Activated CD8-positive, alpha-beta T cell treated with anti-CD3 and anti-CD28 coated beads for 36 hours (primary cell): ENCODE results near the gene FAM149A. TPM values are rescaled to one million over a fixed set of nuclear protein-coding genes. Genes with fewer than 3 reads are reported as not detected.

Experiments
- ATAC-seq: fragments of 200-7000 bp; cut with Tn5 transposase; one replicate; pipeline ENCODE4 v1.10.0; 2021; ENCODE audit warnings: mild to moderate bottlenecking, moderate library complexity
- CTCF ChIA-PET: fragments of 350-600 bp; sonication (Branson Sonifier 250); formaldehyde crosslinking; loops from one replicate; lab custom pipeline; 2021; ENCODE audit warnings: antibody characterized with exemption; lab: Charles Lee
- POLR2A ChIA-PET: fragments of 350-600 bp; sonication (Branson Sonifier 250); formaldehyde crosslinking; loops from one replicate; lab custom pipeline; 2021; ENCODE audit warnings: antibody characterized with exemption; lab: Charles Lee
- DNase-seq: peaks from one replicate; pipeline ENCODE4 v3.0.0-alpha.2; 2020
- H3K27ac Mint-ChIP-seq: one replicate; pipeline ENCODE4 v1.8.0; 2021; ENCODE audit warnings: mild to moderate bottlenecking, mixed read lengths
- H3K27me3 Mint-ChIP-seq: one replicate; pipeline ENCODE4 v1.8.0; 2021; ENCODE audit warnings: mixed read lengths
- H3K36me3 Mint-ChIP-seq: one replicate; pipeline ENCODE4 v1.8.0; 2021; ENCODE audit warnings: low read depth, mixed read lengths
- H3K4me1 Mint-ChIP-seq: one replicate; pipeline ENCODE4 v1.8.0; 2021; ENCODE audit warnings: low read depth, mixed read lengths
- H3K4me3 Mint-ChIP-seq: one replicate; pipeline ENCODE4 v1.8.0; 2021; ENCODE audit warnings: mild to moderate bottlenecking, moderate library complexity, mixed read lengths
- H3K9me3 Mint-ChIP-seq: one replicate; pipeline ENCODE4 v1.8.0; 2021; ENCODE audit warnings: mixed read lengths
- CTCF ChIP-seq: fragments of 200-600 bp; IDR thresholded peaks from one replicate; pipeline ENCODE4 v1.8.0; 2022; ENCODE audit warnings: antibody characterized with exemption, mild to moderate bottlenecking
- intact Hi-C: fragments of 100-400 bp; cut with micrococcal nuclease; formaldehyde crosslinking; loops from one replicate; pipeline ENCODE4 v1.10.0; 2022
- total RNA-seq, 2 experiments: library from RNA; stranded (reverse); gene quantifications; one replicate each; pipeline ENCODE4 v1.2.3, GENCODE V29; 2021

Gene FAM149A
- total RNA-seq, 2 experiments from 2014 or later: 0.38 to 0.52 TPM

- ChIA-PET CTCF (interaction anchor here (1.1 to 2.7 kb wide), 2 partner anchors 8 to 10 kb away, joined by 3 to 13 read pairs; no protein-coding TSS in a partner anchor), POLR2A (no interaction called here)
- intact Hi-C loops: no loop called here
- TF ChIP-seq CTCF: no peak
- Mint-ChIP-seq H3K4me1 (peaks cover 30% of the 10 kb centered on the region), H3K27ac (peak overlapping the region; percentile 34), H3K9me3 (no peaks in the 10 kb centered on the region), H3K36me3 (peaks cover 26% of the 10 kb centered on the region), H3K4me3 (no peak overlapping the region), H3K27me3 (no peaks in the 10 kb centered on the region)
- ATAC-seq (no peak), DNase-seq (no peak)
Measured at GRCh38 chr4:186193851-186194250, 89.3 kb downstream of the FAM149A start.

GRCh38 chr4:186196063-186196462 lies 91.6 kb downstream of the FAM149A start:
- TF ChIP-seq CTCF: no peak
- peaks cover 17% of the 10 kb centered on the region for H3K4me1 Mint-ChIP-seq
- ChIA-PET CTCF (no interaction called here), POLR2A (no interaction called here)
- intact Hi-C loops: no loop called here
- no peak overlapping the region for H3K27ac Mint-ChIP-seq
- H3K4me3 Mint-ChIP-seq: no peak overlapping the region
- peaks cover 26% of the 10 kb centered on the region for H3K36me3 Mint-ChIP-seq
- H3K27me3 Mint-ChIP-seq: no peaks in the 10 kb centered on the region
- H3K9me3 Mint-ChIP-seq: no peaks in the 10 kb centered on the region
- ATAC-seq: no peak
- no peak for DNase-seq

DNA sequence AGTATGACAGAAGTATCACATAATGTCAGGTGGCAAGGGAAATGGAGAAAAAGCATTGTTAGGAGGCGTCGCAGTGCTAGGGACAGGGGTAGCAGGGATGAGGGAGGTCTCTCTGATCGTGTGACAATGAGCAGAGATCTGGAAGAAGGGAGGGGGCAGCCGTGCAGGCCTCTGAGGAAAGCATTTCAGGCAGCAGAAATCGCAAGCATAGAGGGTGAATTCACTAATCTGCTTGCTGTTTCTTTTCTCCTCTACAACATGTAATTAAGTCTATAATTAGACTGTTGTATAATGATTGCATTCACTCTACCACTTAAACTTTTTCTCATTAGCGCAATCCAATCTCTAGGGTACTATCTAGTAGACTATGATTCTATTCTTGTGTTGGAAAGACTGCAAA lies 96.0 kb downstream of the FAM149A start:
- intact Hi-C loops: no loop called here
- H3K4me1 Mint-ChIP-seq: peaks cover 11% of the 10 kb centered on the region
- CTCF ChIA-PET: no interaction called here

DNA sequence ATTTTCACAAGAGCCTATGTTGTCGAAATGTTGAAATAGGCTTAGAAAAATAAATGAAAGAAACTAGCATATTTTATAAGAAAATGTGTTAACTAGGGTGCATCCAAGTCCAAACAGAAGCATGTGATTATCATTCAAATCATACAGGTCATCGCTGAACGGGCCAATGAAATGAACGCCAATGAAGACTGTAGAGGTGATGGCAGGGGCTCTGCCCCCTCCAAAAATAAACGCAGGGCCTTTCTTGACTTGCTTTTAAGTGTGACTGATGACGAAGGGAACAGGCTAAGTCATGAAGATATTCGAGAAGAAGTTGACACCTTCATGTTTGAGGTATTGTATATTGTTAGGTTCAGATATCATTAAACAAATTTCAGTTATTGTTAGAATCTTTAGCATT lies 96.5 kb downstream of the FAM149A start:
- DNase-seq (no peak), ATAC-seq (no peak)
- no peak overlapping the region for H3K4me3 Mint-ChIP-seq
- no peaks in the 10 kb centered on the region for H3K27me3 Mint-ChIP-seq
- CTCF ChIA-PET: interaction anchor here (0.8 to 1.8 kb wide), 5 partner anchors 8 to 149 kb away, joined by 3 to 13 read pairs (median 4); partner anchors contain the start of gene CYP4V2
- H3K36me3 Mint-ChIP-seq: peaks cover 14% of the 10 kb centered on the region
- no peaks in the 10 kb centered on the region for H3K9me3 Mint-ChIP-seq
- intact Hi-C loops: no loop called here
- peaks cover 11% of the 10 kb centered on the region for H3K4me1 Mint-ChIP-seq
- TF ChIP-seq CTCF: no peak
- H3K27ac Mint-ChIP-seq: no peak overlapping the region
- POLR2A ChIA-PET: no interaction called here

More for the DNA sequence above, 96.0 kb downstream of the FAM149A start:
- no peaks in the 10 kb centered on the region for H3K27me3 Mint-ChIP-seq
- no peak for TF ChIP-seq CTCF
- H3K4me3 Mint-ChIP-seq: no peak overlapping the region
- H3K9me3 Mint-ChIP-seq: no peaks in the 10 kb centered on the region
- H3K36me3 Mint-ChIP-seq: peaks cover 19% of the 10 kb centered on the region
- ATAC-seq (no peak), DNase-seq (no peak)
- no peak overlapping the region for H3K27ac Mint-ChIP-seq
- POLR2A ChIA-PET: no interaction called here

DNA sequence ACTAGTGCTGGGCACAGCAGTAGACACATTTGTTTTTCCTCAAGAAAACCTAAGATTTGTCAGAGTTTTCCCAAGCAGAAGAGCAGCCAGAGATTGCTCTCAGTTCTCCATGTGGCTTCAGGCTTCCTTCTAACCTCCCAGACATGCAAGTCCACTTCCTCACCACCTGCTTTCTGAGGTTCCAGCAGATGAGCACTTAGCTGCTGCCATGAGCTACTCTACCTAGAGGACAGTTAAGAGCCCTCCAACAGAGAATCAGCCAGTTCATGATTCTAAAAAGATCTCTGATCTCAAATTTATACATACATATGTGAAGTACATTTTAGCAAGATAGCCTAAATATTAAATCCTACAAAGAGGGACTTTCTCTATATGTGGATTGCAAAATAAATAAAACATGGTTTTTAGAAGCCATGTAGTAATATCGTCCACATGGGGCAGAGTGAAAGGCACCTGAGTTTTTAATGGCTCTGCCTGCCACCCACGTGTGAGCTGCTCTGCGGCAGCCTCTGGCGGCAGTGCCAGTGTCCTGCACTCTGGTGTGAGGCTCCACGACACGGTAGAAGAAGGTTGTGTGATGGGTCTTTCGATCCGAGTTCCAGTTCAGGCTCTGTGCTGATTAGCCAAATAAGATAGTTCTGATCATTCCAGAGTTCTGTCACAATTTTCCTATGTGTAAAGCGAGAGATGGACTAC lies 97.2 kb downstream of the FAM149A start:
- DNase-seq (peak; percentile 73), ATAC-seq (peak; percentile 98)
- H3K27me3 Mint-ChIP-seq: no peaks in the 10 kb centered on the region
- ChIA-PET CTCF (interaction anchor here (0.7 to 1.8 kb wide), 6 partner anchors 9 to 150 kb away, joined by 3 to 13 read pairs (median 4); partner anchors contain the start of gene CYP4V2), POLR2A (interaction anchor here (0.7 kb wide), 1 partner anchor 9 kb away, joined by 4 read pairs; no protein-coding TSS in a partner anchor)
- H3K27ac Mint-ChIP-seq: peak overlapping the region; percentile 60
- peaks cover 11% of the 10 kb centered on the region for H3K4me1 Mint-ChIP-seq
- peak; percentile 70 for TF ChIP-seq CTCF
- H3K4me3 Mint-ChIP-seq: no peak overlapping the region
- peaks cover 10% of the 10 kb centered on the region for H3K36me3 Mint-ChIP-seq
- intact Hi-C loops: no loop called here
- H3K9me3 Mint-ChIP-seq: no peaks in the 10 kb centered on the region
